ENCODE results near the gene PPM1A. TPM values are rescaled to one million over a fixed set of nuclear protein-coding genes. Genes with fewer than 3 reads are reported as not detected.

PPM1A gene
- total and polyA plus RNA-seq, 2 experiments from 2014 or later: 16.9 to 21.5 TPM

DNA sequence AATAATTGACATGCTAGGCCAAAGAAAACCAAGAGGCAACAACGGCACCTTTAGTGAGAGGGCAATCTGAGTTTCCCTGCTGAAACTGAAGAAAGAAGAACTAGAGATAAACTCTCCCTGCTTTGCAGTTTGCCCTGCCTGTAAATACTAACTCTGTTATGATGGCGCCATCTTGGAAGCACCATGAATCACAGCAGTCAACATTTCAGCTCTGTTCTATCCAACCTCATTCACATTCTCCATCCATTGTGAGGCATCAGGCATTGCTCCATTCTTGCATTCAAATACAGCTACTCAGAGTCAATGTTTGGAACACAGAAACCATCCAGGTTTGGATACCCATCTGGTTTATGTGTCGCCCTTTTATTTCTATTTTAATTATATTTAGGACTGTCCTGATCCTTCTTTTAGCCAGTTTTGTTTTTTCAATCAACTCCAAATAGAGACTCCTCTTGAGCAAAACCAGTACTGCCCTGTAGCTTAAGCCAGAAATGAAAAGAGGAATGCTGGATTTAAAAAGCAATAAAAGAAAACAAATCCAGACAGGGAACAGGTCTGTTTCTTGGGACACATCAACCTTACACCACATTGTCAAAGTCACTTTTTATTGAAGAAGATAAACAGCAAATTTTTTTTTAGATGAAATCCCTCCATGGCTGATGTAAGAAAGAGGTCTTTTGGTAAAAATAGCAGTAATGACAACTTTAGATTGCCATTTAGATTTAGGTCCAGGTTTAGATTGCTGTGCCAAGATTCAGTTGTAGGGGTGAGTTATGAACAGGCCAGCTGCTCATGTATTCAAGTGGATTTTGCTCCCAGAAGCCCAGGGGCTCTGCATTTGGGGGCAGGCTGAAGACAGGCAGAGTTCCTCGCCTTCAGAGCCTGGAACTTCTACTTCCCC, 33.3 kb upstream of the PPM1A start:
- in situ Hi-C loops (cut with MboI): no loop called here
- no peak for DNase-seq
- no peak overlapping the region for H2AFZ ChIP-seq
- H3K27ac ChIP-seq: no peak overlapping the region
- H3K4me2 ChIP-seq (ENCODE audit: unreplicated experiment): no peak overlapping the region
- no peaks in the 10 kb centered on the region for H3K4me1 ChIP-seq (ENCODE audit: insufficient read depth)
- H3K9me3 ChIP-seq (ENCODE audit: low read depth): no peaks in the 10 kb centered on the region
- no peaks in the 10 kb centered on the region for H4K20me1 ChIP-seq (ENCODE audit: insufficient read depth)
- TF ChIP-seq EZH2 (IDR thresholded peaks at IDR 0.05; ENCODE audit: insufficient read depth, poor library complexity, severe bottlenecking): no peak
- no peak for TF ChIP-seq EZH2phosphoT487 (IDR thresholded peaks at IDR 0.05; ENCODE audit: insufficient read depth, low read depth)
- H3F3A ChIP-seq (ENCODE audit: insufficient read depth): no peaks in the 10 kb centered on the region
- no peaks in the 10 kb centered on the region for H3K79me2 ChIP-seq (ENCODE audit: insufficient read depth)
- no peaks in the 10 kb centered on the region for H3K9me2 ChIP-seq (ENCODE audit: insufficient read depth)
- H3K9ac ChIP-seq: no peak overlapping the region
- H3K4me3 ChIP-seq: no peak overlapping the region
- H3K27me3 ChIP-seq (replicated peaks; ENCODE audit: insufficient read depth): peaks cover 3% of the 10 kb centered on the region; the same call in 1 of the 2 replicates
- H3K36me3 ChIP-seq (ENCODE audit: low read depth): no peaks in the 10 kb centered on the region
- 52 to 53% methylated on average over 4 of the region's 4 CpGs for WGBS, 2 experiments (ENCODE audit: low coverage in 1 of 2, low lambda C conversion rate in 2 of 2, missing lambda C conversion rate in 2 of 2)

- no peaks in the 10 kb centered on the region for H3F3A ChIP-seq (ENCODE audit: insufficient read depth)
- H3K4me2 ChIP-seq (ENCODE audit: unreplicated experiment): no peak overlapping the region
- H2AFZ ChIP-seq: no peak overlapping the region
- H4K20me1 ChIP-seq (ENCODE audit: insufficient read depth): no peaks in the 10 kb centered on the region
- H3K4me3 ChIP-seq: no peak overlapping the region
- in situ Hi-C loops (cut with MboI): no loop called here
- no peaks in the 10 kb centered on the region for H3K4me1 ChIP-seq (ENCODE audit: insufficient read depth)
- WGBS, 2 experiments (ENCODE audit: low coverage in 1 of 2, low lambda C conversion rate in 2 of 2, missing lambda C conversion rate in 2 of 2): 58 to 70% methylated on average over 3 of the region's 3 CpGs
- H3K9me2 ChIP-seq (ENCODE audit: insufficient read depth): no peaks in the 10 kb centered on the region
- no peaks in the 10 kb centered on the region for H3K9me3 ChIP-seq (ENCODE audit: low read depth)
- H3K36me3 ChIP-seq (ENCODE audit: low read depth): no peaks in the 10 kb centered on the region
- no peak overlapping the region for H3K27ac ChIP-seq
- no peaks in the 10 kb centered on the region for H3K79me2 ChIP-seq (ENCODE audit: insufficient read depth)
- no peak overlapping the region for H3K9ac ChIP-seq
- DNase-seq: no peak
- TF ChIP-seq EZH2 (IDR thresholded peaks at IDR 0.05; ENCODE audit: insufficient read depth, poor library complexity, severe bottlenecking) (no peak), EZH2phosphoT487 (IDR thresholded peaks at IDR 0.05; ENCODE audit: insufficient read depth, low read depth) (no peak)
- H3K27me3 ChIP-seq (replicated peaks; ENCODE audit: insufficient read depth): peaks cover 3% of the 10 kb centered on the region; the same call in 1 of the 2 replicates
Observed at GRCh38 chr14:60217713-60218112, 31.3 kb upstream of the PPM1A start.

- no peak for TF ChIP-seq EZH2phosphoT487 (IDR thresholded peaks at IDR 0.05; ENCODE audit: insufficient read depth, low read depth)
- no peak for TF ChIP-seq EZH2 (IDR thresholded peaks at IDR 0.05; ENCODE audit: insufficient read depth, poor library complexity, severe bottlenecking)
- WGBS, 2 experiments (ENCODE audit: low coverage in 1 of 2, low lambda C conversion rate in 2 of 2, missing lambda C conversion rate in 2 of 2): 27 to 36% methylated on average over 1 of the region's 1 CpG
Observed at GRCh38 chr14:60220084-60220483, 28.9 kb upstream of the PPM1A start.

GRCh38 chr14:60220917-60221316, 28.1 kb upstream of the PPM1A start:
- H3K27me3 ChIP-seq (replicated peaks; ENCODE audit: insufficient read depth): peaks cover 3% of the 10 kb centered on the region; the same call in 1 of the 2 replicates
- H3K4me2 ChIP-seq (ENCODE audit: unreplicated experiment): no peak overlapping the region
- no peaks in the 10 kb centered on the region for H3F3A ChIP-seq (ENCODE audit: insufficient read depth)
- no peaks in the 10 kb centered on the region for H3K79me2 ChIP-seq (ENCODE audit: insufficient read depth)
- WGBS, 2 experiments (ENCODE audit: low coverage in 1 of 2, low lambda C conversion rate in 2 of 2, missing lambda C conversion rate in 2 of 2): 61 to 63% methylated on average over 10 of the region's 10 CpGs
- in situ Hi-C loops (cut with MboI): no loop called here
- H3K9ac ChIP-seq: no peak overlapping the region
- H3K36me3 ChIP-seq (ENCODE audit: low read depth): no peaks in the 10 kb centered on the region
- H3K9me2 ChIP-seq (ENCODE audit: insufficient read depth): no peaks in the 10 kb centered on the region
- H2AFZ ChIP-seq: no peak overlapping the region
- no peaks in the 10 kb centered on the region for H3K9me3 ChIP-seq (ENCODE audit: low read depth)
- no peak overlapping the region for H3K27ac ChIP-seq
- H3K4me3 ChIP-seq: no peak overlapping the region
- TF ChIP-seq EZH2phosphoT487 (IDR thresholded peaks at IDR 0.05; ENCODE audit: insufficient read depth, low read depth) (no peak), EZH2 (IDR thresholded peaks at IDR 0.05; ENCODE audit: insufficient read depth, poor library complexity, severe bottlenecking) (no peak)
- DNase-seq: no peak
- no peaks in the 10 kb centered on the region for H4K20me1 ChIP-seq (ENCODE audit: insufficient read depth)
- H3K4me1 ChIP-seq (ENCODE audit: insufficient read depth): no peaks in the 10 kb centered on the region

More at GRCh38 chr14:60220084-60220483, 28.9 kb upstream of the PPM1A start:
- no peak overlapping the region for H3K4me3 ChIP-seq
- no peak overlapping the region for H2AFZ ChIP-seq
- no peaks in the 10 kb centered on the region for H3K9me2 ChIP-seq (ENCODE audit: insufficient read depth)
- no peaks in the 10 kb centered on the region for H4K20me1 ChIP-seq (ENCODE audit: insufficient read depth)
- peaks cover 3% of the 10 kb centered on the region; the same call in 1 of the 2 replicates for H3K27me3 ChIP-seq (replicated peaks; ENCODE audit: insufficient read depth)
- no peak for DNase-seq
- in situ Hi-C loops (cut with MboI): no loop called here
- no peaks in the 10 kb centered on the region for H3K9me3 ChIP-seq (ENCODE audit: low read depth)
- H3K4me1 ChIP-seq (ENCODE audit: insufficient read depth): no peaks in the 10 kb centered on the region
- no peaks in the 10 kb centered on the region for H3K79me2 ChIP-seq (ENCODE audit: insufficient read depth)
- H3K27ac ChIP-seq: no peak overlapping the region
- H3F3A ChIP-seq (ENCODE audit: insufficient read depth): no peaks in the 10 kb centered on the region
- H3K4me2 ChIP-seq (ENCODE audit: unreplicated experiment): no peak overlapping the region
- no peaks in the 10 kb centered on the region for H3K36me3 ChIP-seq (ENCODE audit: low read depth)
- H3K9ac ChIP-seq: no peak overlapping the region

Measured in GM23248 (cell line).